Activated naive CD4-positive, alpha-beta T cell treated with anti-CD3 and anti-CD28 coated beads, Interleukin-2, amount 50 U/mL, for 72 hours (primary cell): ENCODE measurements around the gene ENTPD7. TPM values are rescaled to one million over a fixed set of nuclear protein-coding genes. Genes with fewer than 3 reads are reported as not detected.
A peak's percentile ranks its signal among the peaks of the same experiment; 100 is the strongest.

Experiments used
- ATAC-seq, 2 donors: fragments of 150-1000 bp; cut with Tn5 transposase; 2 replicates each; pipeline ENCODE4 v1.10.0; 2021; ENCODE audit warnings: mild to moderate bottlenecking in 2 of 2, moderate library complexity in 2 of 2
- DNase-seq, 2 donors: peaks; one replicate each; pipeline ENCODE4 v3.0.0; 2021 to 2022; ENCODE audit warnings: low spot score in 2 of 2
- H3K27ac Mint-ChIP-seq, 2 donors: one replicate each; pipeline ENCODE4 v1.8.0; 2022; ENCODE audit warnings: mild to moderate bottlenecking in 2 of 2, mixed read lengths in 2 of 2
- H3K36me3 Mint-ChIP-seq, 2 donors: one replicate each; pipeline ENCODE4 v1.8.0; 2022; ENCODE audit warnings: mixed read lengths in 2 of 2
- H3K9me3 Mint-ChIP-seq, 2 donors: one replicate each; pipeline ENCODE4 v1.8.0; 2022; ENCODE audit warnings: mixed read lengths in 2 of 2
- total RNA-seq, 2 donors: library from RNA; stranded (reverse); gene quantifications; one replicate each; pipeline ENCODE4 v1.2.3, GENCODE V29; 2022

ENTPD7 gene
- total RNA-seq, 2 donors from 2014 or later = 2.9 to 3.3 TPM

- no peaks in the 10 kb centered on the region for H3K9me3 Mint-ChIP-seq
These were observed 7.9 kb downstream of the ENTPD7 start for GRCh38 chr10:99667108-99667751.

GRCh38 chr10:99671386-99671785 lies 12.1 kb downstream of the ENTPD7 start:
- H3K9me3 Mint-ChIP-seq = no peaks in the 10 kb centered on the region
- no peaks in the 10 kb centered on the region for H3K36me3 Mint-ChIP-seq
- no peak for DNase-seq
- no peak for ATAC-seq
- H3K27ac Mint-ChIP-seq = no peak overlapping the region

More at GRCh38 chr10:99667108-99667751, 7.9 kb downstream of the ENTPD7 start:
- no peak overlapping the region for H3K27ac Mint-ChIP-seq
- ATAC-seq (no peak), DNase-seq (no peak)
- H3K36me3 Mint-ChIP-seq = no peaks in the 10 kb centered on the region

GRCh38 chr10:99672884-99673283 lies 13.6 kb downstream of the ENTPD7 start:
- ATAC-seq = peak in 1 of 2 donors; percentile 63
- no peaks in the 10 kb centered on the region for H3K9me3 Mint-ChIP-seq
- H3K36me3 Mint-ChIP-seq = no peaks in the 10 kb centered on the region
- DNase-seq = no peak
- no peak overlapping the region for H3K27ac Mint-ChIP-seq

GRCh38 chr10:99673492-99673891 lies 14.2 kb downstream of the ENTPD7 start:
- Mint-ChIP-seq H3K36me3 (no peaks in the 10 kb centered on the region), H3K9me3 (no peaks in the 10 kb centered on the region), H3K27ac (no peak overlapping the region)
- DNase-seq (no peak), ATAC-seq (no peak)

GRCh38 chr10:99674762-99675161 lies 15.5 kb downstream of the ENTPD7 start:
- Mint-ChIP-seq H3K27ac (no peak overlapping the region), H3K9me3 (no peaks in the 10 kb centered on the region), H3K36me3 (peaks cover 0 to 3% of the 10 kb centered on the region in 2 donors)
- ATAC-seq (no peak), DNase-seq (no peak)

- no peak overlapping the region for H3K27ac Mint-ChIP-seq
- ATAC-seq (no peak), DNase-seq (no peak)
- H3K9me3 Mint-ChIP-seq = no peaks in the 10 kb centered on the region
- H3K36me3 Mint-ChIP-seq = peaks cover 0 to 5% of the 10 kb centered on the region in 2 donors
These were observed 17.1 kb downstream of the ENTPD7 start for GRCh38 chr10:99676426-99676825.

- ATAC-seq = no peak
- H3K27ac Mint-ChIP-seq = no peak overlapping the region
- H3K9me3 Mint-ChIP-seq = no peaks in the 10 kb centered on the region
- no peak for DNase-seq
- H3K36me3 Mint-ChIP-seq = peaks cover 0 to 5% of the 10 kb centered on the region in 2 donors
These were observed 17.6 kb downstream of the ENTPD7 start for GRCh38 chr10:99676895-99677294.

- no peak overlapping the region for H3K27ac Mint-ChIP-seq
- H3K36me3 Mint-ChIP-seq = peaks cover 0 to 5% of the 10 kb centered on the region in 2 donors
- ATAC-seq (no peak), DNase-seq (no peak)
- H3K9me3 Mint-ChIP-seq = no peaks in the 10 kb centered on the region
These were observed 19.6 kb downstream of the ENTPD7 start for GRCh38 chr10:99678921-99679320.

- no peaks in the 10 kb centered on the region for H3K9me3 Mint-ChIP-seq
- H3K27ac Mint-ChIP-seq = no peak overlapping the region
- ATAC-seq (no peak), DNase-seq (no peak)
- peaks cover 0 to 5% of the 10 kb centered on the region in 2 donors for H3K36me3 Mint-ChIP-seq
These were observed 22.2 kb downstream of the ENTPD7 start for GRCh38 chr10:99681553-99681952.

GRCh38 chr10:99682032-99682431 lies 22.7 kb downstream of the ENTPD7 start:
- ATAC-seq = no peak
- DNase-seq = no peak
- Mint-ChIP-seq H3K9me3 (no peaks in the 10 kb centered on the region), H3K36me3 (peaks cover 0 to 5% of the 10 kb centered on the region in 2 donors), H3K27ac (no peak overlapping the region)

- peak in 1 of 2 donors; percentile 61 for ATAC-seq
- no peak overlapping the region for H3K27ac Mint-ChIP-seq
- no peak for DNase-seq
- H3K36me3 Mint-ChIP-seq = peaks cover 0 to 5% of the 10 kb centered on the region in 2 donors
- H3K9me3 Mint-ChIP-seq = no peaks in the 10 kb centered on the region
These were observed 23.4 kb downstream of the ENTPD7 start for GRCh38 chr10:99682752-99683151.

- ATAC-seq (no peak), DNase-seq (no peak)
- Mint-ChIP-seq H3K36me3 (no peaks in the 10 kb centered on the region), H3K9me3 (no peaks in the 10 kb centered on the region), H3K27ac (no peak overlapping the region)
These were observed 26.3 kb downstream of the ENTPD7 start for GRCh38 chr10:99685597-99685967.

GRCh38 chr10:99689461-99689860 lies 30.2 kb downstream of the ENTPD7 start:
- no peak overlapping the region for H3K27ac Mint-ChIP-seq
- peaks cover 0 to 5% of the 10 kb centered on the region in 2 donors for H3K36me3 Mint-ChIP-seq
- H3K9me3 Mint-ChIP-seq = no peaks in the 10 kb centered on the region
- DNase-seq (no peak), ATAC-seq (no peak)

- Mint-ChIP-seq H3K9me3 (no peaks in the 10 kb centered on the region), H3K27ac (no peak overlapping the region), H3K36me3 (peaks cover 0 to 5% of the 10 kb centered on the region in 2 donors)
- no peak for DNase-seq
- ATAC-seq = no peak
These were observed 34.7 kb downstream of the ENTPD7 start for GRCh38 chr10:99693933-99694583.

- Mint-ChIP-seq H3K9me3 (no peaks in the 10 kb centered on the region), H3K36me3 (peaks cover 0 to 5% of the 10 kb centered on the region in 2 donors), H3K27ac (no peak overlapping the region)
- DNase-seq (no peak), ATAC-seq (no peak)
These were observed 36.5 kb downstream of the ENTPD7 start for GRCh38 chr10:99695761-99696160.

- H3K9me3 Mint-ChIP-seq = no peaks in the 10 kb centered on the region
- no peak for ATAC-seq
- no peaks in the 10 kb centered on the region for H3K36me3 Mint-ChIP-seq
- no peak for DNase-seq
- no peak overlapping the region for H3K27ac Mint-ChIP-seq
These were observed 39.3 kb downstream of the ENTPD7 start for GRCh38 chr10:99698504-99699080.

- no peaks in the 10 kb centered on the region for H3K36me3 Mint-ChIP-seq
- H3K9me3 Mint-ChIP-seq = no peaks in the 10 kb centered on the region
These were observed 41.3 kb downstream of the ENTPD7 start for GRCh38 chr10:99700649-99701048.

More at GRCh38 chr10:99700649-99701048, 41.3 kb downstream of the ENTPD7 start:
- ATAC-seq (no peak), DNase-seq (no peak)
- no peak overlapping the region for H3K27ac Mint-ChIP-seq
